GM21825 (cell line): ENCODE data around the gene FBXW4.
"Not testable (repeated sequence)": the region's sequence is repeated elsewhere in the genome, so short reads cannot be mapped to it uniquely, and the experiment has no call there.

ENCODE experiments used
- ATAC-seq: cut with Tn5 transposase; IDR thresholded peaks from one replicate; pipeline ENCODE4 v1.9.1; 2021; ENCODE audit warnings: mild to moderate bottlenecking, moderate library complexity; ENCODE audit not compliant: unreplicated experiment

FBXW4 gene

DNA sequence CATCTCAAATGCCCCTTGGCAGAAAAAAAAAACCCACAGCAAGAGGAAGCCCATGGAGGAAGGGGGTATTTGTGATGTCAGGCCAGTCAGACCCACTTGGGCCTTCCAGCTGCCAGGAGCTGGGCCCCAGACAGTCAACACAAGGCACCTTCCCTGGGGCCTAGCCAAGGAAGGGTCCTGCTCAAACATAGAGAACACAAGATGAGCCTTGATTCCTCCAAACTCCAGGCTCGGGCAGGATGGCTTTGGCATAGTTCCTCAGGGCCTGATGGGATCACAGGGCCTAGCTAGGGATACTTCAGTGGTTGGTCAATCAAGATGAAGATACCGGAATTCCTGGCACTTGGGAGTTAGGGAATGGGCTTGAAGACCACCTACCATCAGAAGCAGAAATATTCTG lies 76.1 kb downstream of the FBXW4 start:
- no peak for ATAC-seq

DNA sequence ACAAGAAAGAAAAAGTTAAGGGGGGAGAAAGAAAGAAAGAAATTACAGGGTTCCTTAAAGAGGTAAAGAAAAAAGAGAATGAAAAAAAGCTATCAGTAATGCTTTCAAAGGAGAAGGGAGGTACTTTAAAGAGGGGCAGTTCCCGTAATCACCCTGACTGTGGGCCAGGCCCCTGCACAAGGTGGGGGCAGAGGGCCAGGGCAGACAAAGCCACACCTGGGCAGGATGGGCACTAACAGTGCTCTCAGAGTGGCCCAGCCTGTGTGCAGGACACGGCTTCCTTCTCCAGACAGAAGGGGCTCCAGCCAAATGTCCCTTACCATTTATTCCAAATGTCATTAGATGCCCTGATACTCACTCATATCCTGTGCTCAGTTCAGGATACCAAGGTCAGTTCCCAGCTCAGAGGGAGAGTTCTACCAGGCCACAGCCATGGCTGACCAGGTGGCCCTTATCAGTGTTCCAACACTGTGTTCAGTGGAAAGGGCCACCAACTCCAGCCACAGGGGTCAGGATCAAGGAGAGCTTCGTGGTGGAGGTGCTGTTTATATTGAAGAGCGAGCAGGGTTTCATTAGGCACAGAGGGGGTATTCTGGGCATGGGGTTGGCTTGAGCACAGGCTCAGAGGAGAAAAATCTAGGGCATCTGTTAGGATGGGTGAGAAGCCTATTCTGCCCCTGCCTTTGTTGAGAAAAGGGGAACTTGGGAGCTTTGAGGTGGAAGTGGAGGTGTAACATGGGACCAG lies 77.0 kb downstream of the FBXW4 start:
- no peak for ATAC-seq

DNA sequence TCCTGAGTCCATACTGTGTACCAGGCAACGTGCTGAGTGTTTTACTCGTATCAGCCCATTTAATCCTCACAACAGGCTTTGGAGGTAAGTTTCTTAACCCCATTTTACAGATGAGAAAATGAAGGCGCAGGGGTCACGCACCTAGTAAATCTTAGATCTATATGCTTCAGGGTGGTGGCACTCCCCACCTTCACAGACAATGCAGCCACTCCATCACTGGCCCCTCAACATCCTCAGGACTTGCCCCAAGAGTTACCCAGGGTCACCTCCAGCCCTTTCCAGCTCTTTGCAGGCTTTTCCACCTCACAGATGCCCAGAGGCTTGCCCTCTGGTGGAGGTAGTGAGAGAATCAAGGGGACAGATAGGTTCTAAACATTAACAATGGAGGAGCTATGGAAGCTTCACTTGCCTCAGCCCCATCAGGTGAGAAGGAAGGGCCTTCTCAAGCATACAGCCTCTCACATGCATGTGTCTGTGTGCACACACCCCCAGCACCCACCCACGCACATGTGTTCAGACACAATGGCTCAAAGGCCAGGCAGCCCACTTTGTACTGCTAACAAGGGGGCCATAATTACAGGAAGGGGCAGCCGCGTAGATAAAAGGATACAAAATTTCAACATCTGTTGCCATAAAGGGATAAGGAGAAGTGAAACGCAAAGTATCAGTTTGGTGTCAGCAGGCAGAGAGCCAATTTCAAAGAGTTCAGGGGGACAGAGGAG lies 77.7 kb downstream of the FBXW4 start:
- ATAC-seq: no peak

- no peak for ATAC-seq
These were observed 78.4 kb downstream of the FBXW4 start for GRCh38 chr10:101616415-101617101.

DNA sequence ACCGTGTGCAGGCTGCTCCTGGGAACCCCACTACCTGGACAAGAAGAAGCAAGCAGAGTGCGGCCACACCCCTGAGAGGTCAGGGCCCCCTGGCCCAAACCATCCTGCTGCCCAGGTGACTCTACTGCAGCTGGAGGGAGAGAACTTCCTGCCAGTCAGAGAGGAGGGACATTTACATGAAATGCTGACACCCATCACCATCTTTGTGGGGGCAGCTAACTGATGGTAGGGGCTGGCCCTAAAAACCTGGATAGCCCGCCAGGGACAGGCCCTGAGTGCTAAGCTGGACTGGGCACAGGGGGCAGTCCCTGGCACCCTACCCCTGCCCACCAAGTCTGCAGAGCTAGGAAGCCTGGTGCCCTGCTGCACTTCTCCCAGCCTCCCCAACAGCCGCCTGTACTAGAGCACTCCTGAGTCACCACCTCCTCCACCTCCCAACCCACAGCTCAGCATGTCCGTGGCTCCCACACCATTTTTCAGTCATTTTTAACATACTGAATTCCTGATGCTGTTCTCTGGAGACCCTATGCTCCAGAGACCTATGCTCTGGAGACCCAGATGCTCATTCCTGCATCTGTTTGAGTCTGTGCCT lies 79.3 kb downstream of the FBXW4 start:
- ATAC-seq: no peak

DNA sequence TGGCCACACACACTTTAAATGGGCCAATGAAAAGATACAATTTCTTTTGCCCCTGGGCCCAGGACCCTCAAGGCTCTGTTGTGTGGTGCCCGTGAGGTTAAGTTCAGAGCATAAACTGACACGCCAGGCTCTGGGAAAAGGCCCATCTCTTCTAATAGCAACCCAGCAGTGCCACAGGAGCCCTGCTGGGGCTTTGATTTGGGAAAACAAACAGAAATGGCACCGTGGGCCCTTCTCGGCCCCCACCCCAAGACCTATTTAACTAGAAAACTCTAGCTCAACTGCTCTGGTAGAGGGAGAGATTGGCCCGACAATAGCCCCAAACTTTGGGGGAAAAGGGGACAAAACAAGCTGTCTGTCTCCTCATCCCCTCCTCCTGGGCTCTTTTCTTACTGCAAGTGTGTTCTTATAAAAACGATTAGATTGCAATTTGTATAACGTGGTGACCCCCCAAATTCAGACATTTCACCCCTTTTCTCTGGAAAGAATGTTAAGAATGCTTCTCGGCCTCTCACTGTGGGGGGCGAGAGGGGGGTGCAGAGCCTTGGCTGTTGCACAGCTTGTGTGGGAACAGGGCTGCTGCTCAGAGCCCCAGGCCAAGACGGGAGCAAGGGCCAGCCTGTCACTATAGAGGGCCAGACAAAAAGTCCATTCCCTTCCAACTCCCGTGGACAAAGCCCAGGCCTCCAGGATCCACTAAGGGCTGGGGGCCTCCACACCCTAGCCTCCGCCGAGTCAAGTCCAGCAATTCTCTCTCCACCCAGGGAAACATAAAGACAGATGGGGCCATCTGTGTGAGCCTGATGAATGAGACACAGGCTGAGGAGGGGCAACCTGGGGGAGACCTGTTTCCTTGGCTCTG lies 80.1 kb downstream of the FBXW4 start:
- ATAC-seq: no peak

GRCh38 chr10:101613646-101614045 lies 81.3 kb downstream of the FBXW4 start:
- no peak for ATAC-seq

DNA sequence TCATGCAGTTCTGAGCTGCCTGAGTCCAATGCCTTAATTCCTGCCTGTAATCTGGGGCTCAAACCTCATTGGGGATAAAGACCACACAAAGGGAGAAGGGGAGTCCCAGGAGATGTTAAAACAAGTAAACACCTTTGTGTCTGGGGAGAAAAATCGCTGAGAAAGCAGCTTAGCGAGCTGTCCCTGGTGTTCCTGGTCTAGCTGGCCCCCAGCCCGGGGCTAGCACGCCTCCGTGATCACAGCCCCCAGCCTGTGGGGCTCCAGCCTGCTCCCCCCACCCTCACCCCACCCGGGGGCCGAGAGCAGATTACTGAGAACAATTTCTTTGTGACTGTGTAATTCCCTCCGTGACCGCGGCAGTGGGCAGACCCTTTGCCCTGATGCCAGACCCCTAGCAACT lies 82.1 kb downstream of the FBXW4 start:
- no peak for ATAC-seq

DNA sequence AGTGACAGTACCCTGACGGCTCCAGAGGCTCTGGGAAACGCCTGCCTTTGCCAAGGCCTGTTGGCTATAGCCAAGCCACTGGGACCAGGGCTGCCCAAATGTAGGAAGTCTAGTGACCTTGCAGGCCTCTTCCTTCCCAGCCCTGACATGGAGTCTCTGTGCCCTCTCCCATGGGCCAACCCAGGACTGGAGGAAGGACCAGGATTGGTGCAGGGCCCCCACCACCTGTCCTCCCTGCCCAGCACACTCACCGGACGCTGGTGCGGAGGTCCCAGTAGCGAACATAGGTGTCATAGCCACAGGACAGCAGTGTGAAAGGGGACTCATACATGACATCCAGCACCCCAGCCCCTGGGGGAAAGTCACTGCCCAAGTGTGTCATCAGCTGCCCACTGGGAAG lies 82.9 kb downstream of the FBXW4 start:
- no peak for ATAC-seq

GRCh38 chr10:101611096-101611905 lies 83.7 kb downstream of the FBXW4 start:
- no peak for ATAC-seq

DNA sequence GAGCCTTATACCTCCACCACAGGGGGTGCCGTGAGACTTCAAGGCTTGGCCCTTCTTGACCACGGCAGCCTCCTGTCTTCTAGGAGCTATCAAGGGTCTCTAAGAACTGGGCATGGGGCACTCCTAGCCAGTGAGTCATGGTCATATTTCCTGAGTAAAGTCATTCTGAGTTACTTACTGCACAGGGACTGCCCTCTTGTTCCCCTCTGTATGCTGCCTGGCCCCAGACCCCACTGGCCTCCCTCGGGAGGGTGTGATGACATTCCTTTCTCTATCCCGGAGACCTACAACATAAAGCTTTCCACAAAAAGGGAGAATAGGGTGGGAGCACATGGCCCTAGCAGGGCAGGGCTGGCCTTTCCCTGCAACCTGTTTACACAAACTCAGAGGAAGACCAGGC lies 85.5 kb downstream of the FBXW4 start:
- ATAC-seq: no peak

GRCh38 chr10:101607124-101607523 lies 87.8 kb downstream of the FBXW4 start:
- ATAC-seq: no peak

GRCh38 chr10:101602761-101603398 lies 92.1 kb downstream of the FBXW4 start:
- peak; percentile 62 for ATAC-seq

DNA sequence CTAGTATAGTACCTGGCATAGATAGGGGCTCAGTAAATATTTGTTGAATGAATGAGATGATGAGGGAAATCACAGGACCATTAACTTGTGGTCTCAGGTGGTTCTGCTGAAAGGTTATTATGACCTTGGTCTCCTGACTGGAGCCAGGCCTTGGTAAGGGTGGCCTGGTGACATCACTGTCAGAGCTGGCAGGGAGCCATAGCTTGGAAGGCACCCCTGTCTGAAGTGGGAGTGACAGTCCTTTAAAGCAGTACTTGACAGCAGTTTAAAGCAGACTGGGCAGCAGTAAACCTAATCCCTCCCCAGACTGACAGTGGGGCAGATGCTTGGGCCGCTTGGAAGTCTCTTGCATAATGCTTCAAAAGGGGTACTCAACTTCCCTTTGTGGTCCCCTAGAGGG lies 93.4 kb downstream of the FBXW4 start:
- ATAC-seq: no peak

GRCh38 chr10:101597091-101597900 lies 97.7 kb downstream of the FBXW4 start:
- no peak for ATAC-seq

GRCh38 chr10:101595591-101596433 lies 99.2 kb downstream of the FBXW4 start:
- no peak for ATAC-seq

GRCh38 chr10:101593331-101593730 lies 101.6 kb downstream of the FBXW4 start:
- not testable (repeated sequence) for ATAC-seq

DNA sequence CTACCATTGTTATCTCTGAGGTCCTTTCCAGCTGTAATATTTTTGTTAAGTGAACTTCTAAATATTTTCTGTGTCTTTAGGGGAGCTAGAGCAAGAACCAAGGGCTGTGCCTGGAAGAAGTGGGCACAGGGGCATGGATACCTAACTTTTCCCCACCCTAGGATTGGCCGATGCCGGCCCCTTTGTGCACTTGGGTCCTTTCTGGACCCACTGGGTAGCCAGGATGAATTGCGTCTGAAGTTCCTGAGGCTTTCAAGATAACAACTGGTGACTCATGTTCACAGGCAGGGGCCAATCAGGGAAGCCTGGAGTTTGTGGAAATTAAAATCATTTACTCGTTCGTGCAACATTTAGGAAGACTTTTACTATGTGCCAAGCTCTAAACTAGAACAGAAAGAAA lies 106.1 kb downstream of the FBXW4 start:
- no peak for ATAC-seq
